ENCODE measurements around the gene ZFP3.
"Not testable (repeated sequence)": the region's sequence is repeated elsewhere in the genome, so short reads cannot be mapped to it uniquely, and the experiment has no call there.

ZFP3 gene

GRCh38 chr17:5139458-5139732, 61.1 kb downstream of the ZFP3 start:
- no peak for DNase-seq

DNA sequence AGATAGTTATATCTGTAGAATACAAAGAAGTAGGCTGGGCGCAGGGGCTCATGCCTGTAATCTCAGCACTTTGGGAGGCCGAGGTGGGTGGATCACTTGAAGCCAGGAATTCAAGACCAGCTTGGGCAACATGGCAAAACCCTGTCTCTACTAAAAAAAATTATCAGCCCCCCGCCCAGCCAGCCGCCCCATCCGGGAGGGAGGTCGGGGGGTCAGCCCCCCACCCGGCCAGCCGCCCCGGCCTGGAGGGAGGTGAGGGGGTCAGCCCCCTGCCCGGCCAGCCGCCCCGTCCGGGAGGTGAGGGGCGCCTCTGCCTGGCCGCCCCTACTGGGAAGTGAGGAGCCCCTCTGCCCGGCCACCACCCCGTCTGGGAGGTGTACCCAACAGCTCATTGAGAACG, 64.6 kb downstream of the ZFP3 start:
- DNase-seq: not testable (repeated sequence)

All from activated CD4-positive, CD25-positive, alpha-beta regulatory T cell treated with anti-CD3 and anti-CD28 coated beads, Interleukin-2, amount 50 U/mL, for 72 hours (primary cell).